Thyroid gland (tissue), 4 donors: ENCODE measurements around the gene CDR2.

Experiments used
- POLR2A ChIP-seq, 2 donors: fragments of 450-650 bp; IDR thresholded peaks; one replicate each; pipeline ENCODE4 v1.6.1; 2017; ENCODE audit warnings: antibody characterized with exemption in 2 of 2, mild to moderate bottlenecking in 2 of 2, moderate library complexity in 1 of 2
- TF ChIP-seq, protein P1 (sequence below), 6 experiments: fragments of 200-600 bp in 3 of 6; fragments of 450-650 bp in 3 of 6; sonication (generic) in 3 of 6; IDR thresholded peaks; one replicate each; pipeline ENCODE4 v1.5.1; 2016 to 2019; ENCODE audit warnings: antibody characterized with exemption in 6 of 6, mild to moderate bottlenecking in 2 of 6, inconsistent platforms in 1 of 6, moderate library complexity in 1 of 6

DNA sequence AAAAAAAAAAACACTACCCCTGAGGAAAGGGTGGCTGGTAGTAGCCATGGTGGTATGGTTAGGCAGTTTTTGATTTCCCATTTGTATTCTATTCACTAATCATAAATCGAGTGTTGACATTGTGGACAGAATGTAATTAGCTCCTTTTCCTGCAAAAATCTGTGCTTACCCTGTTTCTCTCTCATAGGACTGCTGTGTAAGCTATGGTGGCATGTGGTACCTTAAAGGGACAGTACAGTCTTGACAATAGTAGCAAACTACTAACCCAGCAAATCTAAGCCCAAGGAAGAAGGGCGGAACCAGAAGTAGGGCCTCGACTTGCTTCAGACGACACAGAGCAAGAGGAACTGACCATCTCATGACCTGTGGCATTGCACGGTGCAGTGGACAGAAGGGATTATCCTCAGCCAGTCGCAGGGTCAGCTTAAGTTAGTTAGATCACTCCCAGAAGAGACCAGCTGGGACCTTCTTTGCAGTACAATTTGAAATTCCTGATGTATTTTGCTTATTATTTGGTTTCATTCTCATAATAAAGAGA is 40.9 kb downstream of the CDR2 start:
- TF ChIP-seq, protein P1, sequence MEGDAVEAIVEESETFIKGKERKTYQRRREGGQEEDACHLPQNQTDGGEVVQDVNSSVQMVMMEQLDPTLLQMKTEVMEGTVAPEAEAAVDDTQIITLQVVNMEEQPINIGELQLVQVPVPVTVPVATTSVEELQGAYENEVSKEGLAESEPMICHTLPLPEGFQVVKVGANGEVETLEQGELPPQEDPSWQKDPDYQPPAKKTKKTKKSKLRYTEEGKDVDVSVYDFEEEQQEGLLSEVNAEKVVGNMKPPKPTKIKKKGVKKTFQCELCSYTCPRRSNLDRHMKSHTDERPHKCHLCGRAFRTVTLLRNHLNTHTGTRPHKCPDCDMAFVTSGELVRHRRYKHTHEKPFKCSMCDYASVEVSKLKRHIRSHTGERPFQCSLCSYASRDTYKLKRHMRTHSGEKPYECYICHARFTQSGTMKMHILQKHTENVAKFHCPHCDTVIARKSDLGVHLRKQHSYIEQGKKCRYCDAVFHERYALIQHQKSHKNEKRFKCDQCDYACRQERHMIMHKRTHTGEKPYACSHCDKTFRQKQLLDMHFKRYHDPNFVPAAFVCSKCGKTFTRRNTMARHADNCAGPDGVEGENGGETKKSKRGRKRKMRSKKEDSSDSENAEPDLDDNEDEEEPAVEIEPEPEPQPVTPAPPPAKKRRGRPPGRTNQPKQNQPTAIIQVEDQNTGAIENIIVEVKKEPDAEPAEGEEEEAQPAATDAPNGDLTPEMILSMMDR (IDR thresholded peaks at IDR 0.05), result no peak
- TF ChIP-seq POLR2A (IDR thresholded peaks at IDR 0.05), result no peak
